GM12892 (cell line): ENCODE measurements around the gene KIZ.

ENCODE experiments used
- POLR2A ChIP-seq: IDR thresholded peaks from 2 replicates; pipeline ENCODE4 v1.6.1; 2011; ENCODE audit warnings: low read depth, low read length, control low read depth
- POLR2AphosphoS5 ChIP-seq: IDR thresholded peaks from 2 replicates; pipeline ENCODE4 v1.6.1; 2011; ENCODE audit warnings: low read depth, low read length, control low read depth

DNA sequence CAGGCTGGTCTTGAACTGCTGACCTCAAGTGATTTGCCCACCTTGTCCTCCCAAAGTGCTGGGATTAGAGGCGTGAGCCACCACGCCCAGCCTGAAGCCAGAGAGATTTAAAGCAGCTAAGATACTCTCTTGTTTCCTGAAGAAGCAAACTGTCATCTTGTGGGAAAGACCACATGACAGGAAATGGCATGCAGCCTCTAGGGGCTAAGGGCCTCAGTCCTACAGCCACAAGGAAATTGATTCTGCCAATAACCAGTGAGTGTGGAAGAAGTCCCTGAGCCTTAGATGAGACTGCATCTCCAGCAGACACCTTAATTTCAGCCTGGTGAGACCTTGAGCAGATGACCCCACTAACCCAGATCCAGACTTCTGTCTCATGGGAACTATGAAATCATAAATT is 40.9 kb downstream of the KIZ start:
- TF ChIP-seq POLR2A (no peak), POLR2AphosphoS5 (no peak)
